Measurements from ENCODE around the gene TGM3. TPM values are rescaled to one million over a fixed set of nuclear protein-coding genes. Genes with fewer than 3 reads are reported as not detected.

TGM3 gene
- total and polyA plus RNA-seq, 10 of the 15 experiments (the other 5 are each of a cell fraction or from before 2014, with no cell fraction given) = not detected

- Histone ChIP-seq H4K20me1 (ENCODE audit: control insufficient read depth, insufficient read depth) (no peaks in the 10 kb centered on the region), H3K79me2 (ENCODE audit: control insufficient read depth, insufficient read depth, low read length) (no peaks in the 10 kb centered on the region), H3K9ac (ENCODE audit: control insufficient read depth, insufficient read depth, low read length) (no peak overlapping the region), H3K27ac (ENCODE audit: control insufficient read depth, insufficient read depth) (no peak overlapping the region), H2AFZ (ENCODE audit: control insufficient read depth, low read depth, low read length) (no peak overlapping the region), H3K27me3 (replicated peaks in 1 of 2; ENCODE audit: control insufficient read depth in 2 of 2, insufficient read depth in 2 of 2, low read length in 1 of 2) (peaks cover 0 to 2% of the 10 kb centered on the region in 2 experiments; a peak in 2 of 4 replicates), H3K9me3 (replicated peaks; ENCODE audit: control insufficient read depth, insufficient read depth, low read length) (no peaks in the 10 kb centered on the region), H3K4me3 (no peak overlapping the region), H3K4me1 (ENCODE audit: control insufficient read depth, insufficient read depth, low read length) (no peaks in the 10 kb centered on the region), H3K4me2 (ENCODE audit: control insufficient read depth, insufficient read depth) (no peak overlapping the region), H3K36me3 (ENCODE audit: control insufficient read depth in 2 of 2, insufficient read depth in 2 of 2, low read length in 1 of 2) (no peaks in the 10 kb centered on the region)
- in situ Hi-C loops (cut with MboI) = no loop called here
- FAIRE-seq (no peak), DNase-seq (ENCODE audit: low read depth, low spot score) (no peak), ATAC-seq (no peak)
- ChIA-PET POLR2A (no interaction called here), CTCF (interaction anchor here (0.7 to 1.0 kb wide), 2 partner anchors 20 to 138 kb away, joined by 3 read pairs; no protein-coding TSS in a partner anchor), RAD21 (ENCODE audit: unreplicated experiment) (interaction anchor here (1.2 to 1.6 kb wide), 2 partner anchors 13 to 106 kb away, joined by 3 to 4 read pairs; no protein-coding TSS in a partner anchor), SMC1A (ENCODE audit: uncharacterized antibody, unreplicated experiment) (no interaction called here)
- intact Hi-C loops (cut with micrococcal nuclease; ENCODE audit: unreplicated experiment) = no loop called here
- TF ChIP-seq USF1 (IDR thresholded peaks at IDR 0.05; ENCODE audit: borderline replicate concordance, extremely low read length, insufficient read depth, low read depth, low read length) (no peak), SREBF1 (IDR thresholded peaks at IDR 0.05; ENCODE audit: low read length) (no peak), ZZZ3 (IDR thresholded peaks at IDR 0.05; ENCODE audit: control insufficient read depth, insufficient read length, low read depth) (no peak), EZH2 (IDR thresholded peaks at IDR 0.05; ENCODE audit: borderline replicate concordance, control insufficient read depth, low read depth, low read length) (no peak), EED (IDR thresholded peaks at IDR 0.05; ENCODE audit: low read depth) (no peak), TCF7 (IDR thresholded peaks at IDR 0.05; ENCODE audit: borderline replicate concordance) (no peak)
- WGBS (ENCODE audit: insufficient coverage, insufficient replicate concordance, low lambda C conversion rate, missing lambda C conversion rate) = 25% methylated on average over 3 of the region's 3 CpGs
- no TSS peak for BruUV-seq (replicated peaks)
Measured at GRCh38 chr20:2313316-2313715, 17.5 kb downstream of the TGM3 start.

Data from GM12878 (cell line).